GM12872 (cell line): ENCODE measurements around the gene MB21D2.

ENCODE experiments used
- CTCF ChIP-seq: IDR thresholded peaks from 3 replicates; pipeline ENCODE4 v1.5.1; 2011; ENCODE audit warnings: low read depth, mild to moderate bottlenecking, low read length, moderate library complexity; ENCODE audit not compliant: insufficient read depth

MB21D2 gene

GRCh38 chr3:192942625-192943024, 25.0 kb upstream of the MB21D2 start:
- no peak for TF ChIP-seq CTCF

- no peak for TF ChIP-seq CTCF
Observed at GRCh38 chr3:192940129-192940528, 22.5 kb upstream of the MB21D2 start.

- no peak for TF ChIP-seq CTCF
Observed at GRCh38 chr3:192935441-192935840, 17.8 kb upstream of the MB21D2 start.

GRCh38 chr3:192933779-192934460, 16.3 kb upstream of the MB21D2 start:
- TF ChIP-seq CTCF = no peak

- no peak for TF ChIP-seq CTCF
Observed at GRCh38 chr3:192933259-192933658, 15.6 kb upstream of the MB21D2 start.

- TF ChIP-seq CTCF = no peak
Observed at GRCh38 chr3:192931825-192932224, 14.2 kb upstream of the MB21D2 start.

- no peak for TF ChIP-seq CTCF
Observed at GRCh38 chr3:192930577-192930976, 12.9 kb upstream of the MB21D2 start.
